A549 (cell line): ENCODE measurements around the gene IFITM10.
"Not testable (repeated sequence)": the region's sequence is repeated elsewhere in the genome, so short reads cannot be mapped to it uniquely, and the experiment has no call there.

Experiments used
- BCL3 ChIP-seq: fragments of >200 bp; sonication (Bioruptor Twin); formaldehyde crosslinking; IDR thresholded peaks from 3 replicates; pipeline ENCODE4 v1.6.1; 2016
- CEBPB ChIP-seq, 2 experiments: fragments of >200 bp in 1 of 2; sonication (Bioruptor Twin) in 1 of 2; formaldehyde crosslinking in 1 of 2; IDR thresholded peaks; 2 replicates each; pipeline ENCODE4 v1.6.1; 2012 to 2016
- CTCF ChIP-seq: fragments of >200 bp; sonication (Bioruptor Twin); formaldehyde crosslinking; IDR thresholded peaks from 3 replicates; pipeline ENCODE4 v1.5.1; 2016
- EP300 ChIP-seq, 2 experiments: fragments of >200 bp; sonication (Bioruptor Twin); formaldehyde crosslinking; IDR thresholded peaks; 2 replicates in 1 of 2; 3 replicates in 1 of 2; pipeline ENCODE4 v1.6.1; 2016 to 2017
- MAX ChIP-seq: IDR thresholded peaks from 2 replicates; pipeline ENCODE4 v1.6.1; 2012
- MYC ChIP-seq: IDR thresholded peaks from 2 replicates; pipeline ENCODE4 v1.6.1; 2012; ENCODE audit warnings: mild to moderate bottlenecking, inconsistent platforms, low read length, improper control_type of control experiment, borderline replicate concordance
- NFE2L2 ChIP-seq: fragments of 150-350 bp; conservative IDR thresholded peaks from 2 replicates; pipeline ENCODE4 v1.6.1; 2014; ENCODE audit warnings: low read length
- POLR2AphosphoS2 ChIP-seq: conservative IDR thresholded peaks from 2 replicates; pipeline ENCODE4 v1.6.1; 2012; ENCODE audit warnings: low read length, improper control_type of control experiment, inconsistent platforms
- SMC3 ChIP-seq: fragments of >200 bp; sonication (Bioruptor Twin); formaldehyde crosslinking; IDR thresholded peaks from 3 replicates; pipeline ENCODE4 v1.6.1; 2018; ENCODE audit warnings: inconsistent platforms
- USF2 ChIP-seq: fragments of 450-650 bp; IDR thresholded peaks from 2 replicates; pipeline ENCODE4 v1.6.1; 2014; ENCODE audit warnings: antibody characterized with exemption
- ZC3H11A ChIP-seq: fragments of 450-650 bp; IDR thresholded peaks from 2 replicates; pipeline ENCODE4 v1.6.1; 2014; ENCODE audit warnings: antibody characterized with exemption, mild to moderate bottlenecking
- ZFP36 ChIP-seq: fragments of 450-650 bp; IDR thresholded peaks from 2 replicates; pipeline ENCODE4 v1.6.1; 2014; ENCODE audit warnings: borderline replicate concordance; ENCODE audit not compliant: partially characterized antibody

DNA sequence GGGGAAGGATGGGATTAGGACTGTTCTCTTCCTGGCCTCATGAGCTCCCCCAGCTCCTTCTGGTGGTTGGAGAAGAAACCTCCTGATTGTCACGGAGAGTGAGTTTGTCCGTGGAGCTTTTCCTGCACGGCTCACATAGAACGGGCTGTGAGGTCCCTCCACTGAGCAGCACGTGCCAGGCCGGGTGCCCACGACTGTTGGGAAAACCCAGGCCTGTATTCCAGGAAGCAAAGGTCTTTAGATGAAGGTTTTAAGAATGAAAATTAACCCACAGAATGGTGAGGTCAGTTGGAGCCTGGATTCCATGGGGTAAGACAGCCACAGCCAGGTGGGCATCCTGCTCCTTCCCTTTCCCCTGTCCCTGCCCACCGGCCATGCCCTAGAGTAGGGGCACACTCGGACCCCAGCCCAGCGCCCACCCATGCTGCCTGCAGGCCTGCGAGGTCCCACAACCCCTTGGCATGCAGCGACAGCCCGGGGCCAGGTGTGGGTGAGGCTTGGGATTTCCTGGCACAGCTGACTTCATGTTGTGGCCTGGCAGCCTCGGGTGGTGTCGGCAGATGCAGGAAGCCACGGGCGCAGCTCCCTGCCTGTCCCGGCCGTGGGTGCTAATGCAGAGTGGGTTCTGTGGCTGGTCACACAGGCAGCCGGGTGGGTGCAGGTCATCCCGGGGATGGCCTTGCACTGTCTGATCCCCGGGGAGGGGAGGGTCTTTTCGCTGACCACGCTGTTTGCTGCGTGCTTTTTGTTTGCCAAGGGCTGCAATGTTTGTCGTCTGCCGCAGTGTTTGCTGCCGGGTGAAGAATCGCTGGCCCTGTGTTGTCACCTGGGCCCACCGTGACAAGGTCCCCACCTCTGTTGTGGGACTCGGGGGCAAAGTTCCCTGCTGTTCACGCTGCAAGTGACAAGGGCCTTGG, 60.9 kb downstream of the IFITM10 start:
- TF ChIP-seq CTCF; SMC3; POLR2AphosphoS2; CEBPB (IDR thresholded peaks at IDR 0.05); ZC3H11A; MAX; NFE2L2; ZFP36; USF2; EP300 (IDR thresholded peaks at IDR 0.05); MYC; BCL3: not testable (repeated sequence)
